Thyroid gland (tissue), 4 donors: ENCODE results near the gene SENP2.

ENCODE experiments used
- CTCF ChIP-seq, 6 experiments: fragments of 200-600 bp in 3 of 6; fragments of 450-650 bp in 3 of 6; sonication (generic) in 3 of 6; IDR thresholded peaks; one replicate each; pipeline ENCODE4 v1.5.1; 2016 to 2019; ENCODE audit warnings: antibody characterized with exemption in 6 of 6, mild to moderate bottlenecking in 2 of 6, inconsistent platforms in 1 of 6, moderate library complexity in 1 of 6
- POLR2A ChIP-seq, 2 donors: fragments of 450-650 bp; IDR thresholded peaks; one replicate each; pipeline ENCODE4 v1.6.1; 2017; ENCODE audit warnings: antibody characterized with exemption in 2 of 2, mild to moderate bottlenecking in 2 of 2, moderate library complexity in 1 of 2

- TF ChIP-seq POLR2A (IDR thresholded peaks at IDR 0.05) (no peak), CTCF (IDR thresholded peaks at IDR 0.05) (no peak)
Observed at GRCh38 chr3:185540695-185541094, 45.4 kb upstream of the SENP2 start.
